ENCODE data around the gene DLST.

Gene DLST

GRCh38 chr14:74881431-74882102, at the start of gene DLST:
TSS of gene DLST (plus strand) at chr14:74881916. CDS start at chr14:74881954, 38 bp downstream.
- DNase-seq (ENCODE audit: low spot score) (peak; percentile 98), FAIRE-seq (peak; percentile 85)

- DNase-seq (ENCODE audit: low spot score) (no peak), FAIRE-seq (no peak)
Measured at GRCh38 chr14:74832849-74833248, 48.9 kb upstream of the DLST start.

- FAIRE-seq = peak; percentile 52
Measured at GRCh38 chr14:74834692-74835392, 46.9 kb upstream of the DLST start.

GRCh38 chr14:74835645-74836250, 46.0 kb upstream of the DLST start:
- DNase-seq (ENCODE audit: low spot score) (no peak), FAIRE-seq (no peak)

More at GRCh38 chr14:74834692-74835392, 46.9 kb upstream of the DLST start:
- no peak for DNase-seq (ENCODE audit: low spot score)

- DNase-seq (ENCODE audit: low spot score) (no peak), FAIRE-seq (no peak)
Measured at GRCh38 chr14:74836251-74836960, 45.3 kb upstream of the DLST start.

GRCh38 chr14:74838166-74838565, 43.5 kb upstream of the DLST start:
- FAIRE-seq (no peak), DNase-seq (ENCODE audit: low spot score) (no peak)

- no peak for DNase-seq (ENCODE audit: low spot score)
- no peak for FAIRE-seq
Measured at GRCh38 chr14:74840603-74841030, 41.1 kb upstream of the DLST start.

GRCh38 chr14:74841230-74842207, 40.2 kb upstream of the DLST start:
- peak; percentile 67 for FAIRE-seq

GRCh38 chr14:74843653-74844052, 38.1 kb upstream of the DLST start:
- FAIRE-seq = no peak

More at GRCh38 chr14:74841230-74842207, 40.2 kb upstream of the DLST start:
- no peak for DNase-seq (ENCODE audit: low spot score)

GRCh38 chr14:74846168-74846567, 35.5 kb upstream of the DLST start:
- no peak for FAIRE-seq

More at GRCh38 chr14:74843653-74844052, 38.1 kb upstream of the DLST start:
- no peak for DNase-seq (ENCODE audit: low spot score)

GRCh38 chr14:74846968-74847665, 34.6 kb upstream of the DLST start:
- DNase-seq (ENCODE audit: low spot score) (no peak), FAIRE-seq (no peak)

More at GRCh38 chr14:74846168-74846567, 35.5 kb upstream of the DLST start:
- DNase-seq (ENCODE audit: low spot score) = no peak

GRCh38 chr14:74848768-74849167, 32.9 kb upstream of the DLST start:
- DNase-seq (ENCODE audit: low spot score) (no peak), FAIRE-seq (no peak)

GRCh38 chr14:74852922-74853530, 28.7 kb upstream of the DLST start:
- DNase-seq (ENCODE audit: low spot score) = no peak
- FAIRE-seq = no peak

- DNase-seq (ENCODE audit: low spot score) (no peak), FAIRE-seq (no peak)
Measured at GRCh38 chr14:74853581-74853980, 28.1 kb upstream of the DLST start.

- DNase-seq (ENCODE audit: low spot score) (no peak), FAIRE-seq (no peak)
Measured at GRCh38 chr14:74855021-74855420, 26.7 kb upstream of the DLST start.

- FAIRE-seq (no peak), DNase-seq (ENCODE audit: low spot score) (no peak)
Measured at GRCh38 chr14:74855945-74856344, 25.8 kb upstream of the DLST start.

- DNase-seq (ENCODE audit: low spot score) (no peak), FAIRE-seq (no peak)
Measured at GRCh38 chr14:74856366-74856765, 25.4 kb upstream of the DLST start.

GRCh38 chr14:74858022-74858421, 23.7 kb upstream of the DLST start:
- no peak for FAIRE-seq

More at GRCh38 chr14:74858022-74858421, 23.7 kb upstream of the DLST start:
- DNase-seq (ENCODE audit: low spot score) = no peak
